SK-N-SH treated with all-trans-retinoic acid at 6 μM for 48 hours (cell line): ENCODE results near the gene HDAC1.
"Not testable (repeated sequence)": the region's sequence is repeated elsewhere in the genome, so short reads cannot be mapped to it uniquely, and the experiment has no call there.

Experiments used
- ATAC-seq: fragments of 200-7000 bp; cut with Tn5 transposase; 3 replicates; pipeline ENCODE4 v1.9.1; 2020; ENCODE audit warnings: mild to moderate bottlenecking, moderate library complexity
- ARNTL ChIP-seq: fragments of 450-650 bp; formaldehyde crosslinking; IDR thresholded peaks from 2 replicates; pipeline ENCODE4 v1.5.0; 2020; ENCODE audit warnings: low read depth, mild to moderate bottlenecking, moderate library complexity, borderline replicate concordance
- BACH2 ChIP-seq: fragments of 250-450 bp; sonication (Bioruptor Pico); IDR thresholded peaks from 2 replicates; pipeline ENCODE4 v1.9.0; 2021; ENCODE audit warnings: mild to moderate bottlenecking, borderline replicate concordance
- CSDC2 ChIP-seq: fragments of 250-450 bp; sonication (Bioruptor Pico); IDR thresholded peaks from 2 replicates; pipeline ENCODE4 v1.5.0; 2020; ENCODE audit warnings: mild to moderate bottlenecking, moderate library complexity
- GLIS3 ChIP-seq: fragments of 250-450 bp; sonication (Bioruptor Pico); IDR thresholded peaks from 2 replicates; pipeline ENCODE4 v1.5.0; 2020; ENCODE audit warnings: mild to moderate bottlenecking, moderate library complexity
- ISL1 ChIP-seq: fragments of 250-450 bp; sonication (Bioruptor Pico); IDR thresholded peaks from 2 replicates; pipeline ENCODE4 v2.1.2; 2022; ENCODE audit warnings: mild to moderate bottlenecking, moderate library complexity
- OSR1 ChIP-seq: fragments of 250-450 bp; sonication (Bioruptor Pico); IDR thresholded peaks from 2 replicates; pipeline ENCODE4 v1.8.0; 2022; ENCODE audit warnings: moderate library complexity, mild to moderate bottlenecking, inconsistent platforms
- PPARA ChIP-seq: fragments of 250-450 bp; sonication (Bioruptor Pico); IDR thresholded peaks from 2 replicates; pipeline ENCODE4 v1.5.0; 2020; ENCODE audit warnings: mild to moderate bottlenecking, borderline replicate concordance
- RARB ChIP-seq: fragments of 250-450 bp; sonication (Bioruptor Pico); IDR thresholded peaks from 2 replicates; pipeline ENCODE4 v1.8.0; 2021; ENCODE audit warnings: mild to moderate bottlenecking, moderate library complexity
- SNAI2 ChIP-seq: fragments of 250-450 bp; sonication (Bioruptor Pico); IDR thresholded peaks from 2 replicates; pipeline ENCODE4 v1.5.0; 2020; ENCODE audit warnings: mild to moderate bottlenecking, moderate library complexity
- TCF4 ChIP-seq: fragments of 250-450 bp; sonication (Bioruptor Pico); IDR thresholded peaks from 2 replicates; pipeline ENCODE4 v1.8.0; 2021; ENCODE audit warnings: mild to moderate bottlenecking, moderate library complexity, borderline replicate concordance
- TOX ChIP-seq: fragments of 250-450 bp; sonication (Bioruptor Pico); IDR thresholded peaks from 2 replicates; pipeline ENCODE4 v1.8.0; 2021; ENCODE audit warnings: mild to moderate bottlenecking, moderate library complexity, borderline replicate concordance
- ZC3H10 ChIP-seq: fragments of 250-450 bp; sonication (Bioruptor Pico); IDR thresholded peaks from 2 replicates; pipeline ENCODE4 v1.5.1; 2021; ENCODE audit warnings: mild to moderate bottlenecking, moderate library complexity
- ZFP3 ChIP-seq: fragments of 250-450 bp; sonication (Bioruptor Pico); IDR thresholded peaks from 2 replicates; pipeline ENCODE4 v1.5.0; 2020; ENCODE audit warnings: mild to moderate bottlenecking, moderate library complexity
- ZFP30 ChIP-seq: fragments of 450-650 bp; formaldehyde crosslinking; IDR thresholded peaks from 2 replicates; pipeline ENCODE4 v1.5.0; 2022; ENCODE audit warnings: mild to moderate bottlenecking, moderate library complexity
- ZNF565 ChIP-seq: fragments of 450-650 bp; formaldehyde crosslinking; conservative IDR thresholded peaks from 2 replicates; pipeline ENCODE4 v1.5.0; 2020; ENCODE audit warnings: low read depth, mild to moderate bottlenecking, moderate library complexity
- ZNF8 ChIP-seq: fragments of 450-650 bp; formaldehyde crosslinking; IDR thresholded peaks from 2 replicates; pipeline ENCODE4 v1.5.0; 2020; ENCODE audit warnings: mild to moderate bottlenecking, moderate library complexity
- TF ChIP-seq, protein P1 (sequence below): fragments of 250-450 bp; sonication (Bioruptor Pico); IDR thresholded peaks from 2 replicates; pipeline ENCODE4 v1.8.0; 2021; ENCODE audit warnings: low read depth, mild to moderate bottlenecking, moderate library complexity, borderline replicate concordance
- TF ChIP-seq, protein P2 (sequence below): fragments of 250-450 bp; sonication (Bioruptor Pico); IDR thresholded peaks from 2 replicates; pipeline ENCODE4 v1.5.0; 2020; ENCODE audit warnings: mild to moderate bottlenecking, moderate library complexity
- TF ChIP-seq, protein P3 (sequence below): fragments of 250-450 bp; sonication (Bioruptor Pico); IDR thresholded peaks from 2 replicates; pipeline ENCODE4 v1.5.1; 2021; ENCODE audit warnings: mild to moderate bottlenecking, moderate library complexity
- TF ChIP-seq, protein P4 (sequence below): fragments of 250-450 bp; sonication (Bioruptor Pico); IDR thresholded peaks from 2 replicates; pipeline ENCODE4 v1.5.1; 2020; ENCODE audit warnings: low read depth, mild to moderate bottlenecking, moderate library complexity
- TF ChIP-seq, protein P5 (sequence below): fragments of 250-450 bp; sonication (Bioruptor Pico); IDR thresholded peaks from 2 replicates; pipeline ENCODE4 v1.8.0; 2020; ENCODE audit warnings: mild to moderate bottlenecking, moderate library complexity, borderline replicate concordance

HDAC1 gene

DNA sequence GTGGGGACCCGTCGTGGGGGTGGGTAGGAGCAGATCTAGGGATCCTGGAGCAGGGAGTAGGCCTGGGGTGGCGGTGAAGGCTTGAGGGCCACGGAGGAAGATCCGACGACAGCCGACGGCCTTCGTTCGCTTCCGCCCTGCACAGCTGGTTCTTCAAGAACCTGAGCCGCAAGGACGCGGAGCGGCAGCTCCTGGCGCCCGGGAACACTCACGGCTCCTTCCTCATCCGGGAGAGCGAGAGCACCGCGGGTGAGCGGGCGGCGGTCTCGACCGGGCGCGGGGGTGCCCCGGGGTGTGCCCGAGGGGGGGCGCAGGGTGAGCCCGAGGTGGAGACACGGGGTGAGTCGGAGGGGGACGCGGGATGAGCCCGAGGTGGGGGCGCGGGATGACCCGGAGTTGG, 16.5 kb upstream of the HDAC1 start (continued):
- TF ChIP-seq, protein P1, sequence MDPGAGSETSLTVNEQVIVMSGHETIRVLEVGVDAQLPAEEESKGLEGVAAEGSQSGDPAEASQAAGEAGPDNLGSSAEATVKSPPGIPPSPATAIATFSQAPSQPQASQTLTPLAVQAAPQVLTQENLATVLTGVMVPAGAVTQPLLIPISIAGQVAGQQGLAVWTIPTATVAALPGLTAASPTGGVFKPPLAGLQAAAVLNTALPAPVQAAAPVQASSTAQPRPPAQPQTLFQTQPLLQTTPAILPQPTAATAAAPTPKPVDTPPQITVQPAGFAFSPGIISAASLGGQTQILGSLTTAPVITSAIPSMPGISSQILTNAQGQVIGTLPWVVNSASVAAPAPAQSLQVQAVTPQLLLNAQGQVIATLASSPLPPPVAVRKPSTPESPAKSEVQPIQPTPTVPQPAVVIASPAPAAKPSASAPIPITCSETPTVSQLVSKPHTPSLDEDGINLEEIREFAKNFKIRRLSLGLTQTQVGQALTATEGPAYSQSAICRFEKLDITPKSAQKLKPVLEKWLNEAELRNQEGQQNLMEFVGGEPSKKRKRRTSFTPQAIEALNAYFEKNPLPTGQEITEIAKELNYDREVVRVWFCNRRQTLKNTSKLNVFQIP (CRISPR knock-in tag): no peak
- no peak for TF ChIP-seq ZFP30 (CRISPR knock-in tag)
- TF ChIP-seq ZFP3 (CRISPR knock-in tag): no peak

DNA sequence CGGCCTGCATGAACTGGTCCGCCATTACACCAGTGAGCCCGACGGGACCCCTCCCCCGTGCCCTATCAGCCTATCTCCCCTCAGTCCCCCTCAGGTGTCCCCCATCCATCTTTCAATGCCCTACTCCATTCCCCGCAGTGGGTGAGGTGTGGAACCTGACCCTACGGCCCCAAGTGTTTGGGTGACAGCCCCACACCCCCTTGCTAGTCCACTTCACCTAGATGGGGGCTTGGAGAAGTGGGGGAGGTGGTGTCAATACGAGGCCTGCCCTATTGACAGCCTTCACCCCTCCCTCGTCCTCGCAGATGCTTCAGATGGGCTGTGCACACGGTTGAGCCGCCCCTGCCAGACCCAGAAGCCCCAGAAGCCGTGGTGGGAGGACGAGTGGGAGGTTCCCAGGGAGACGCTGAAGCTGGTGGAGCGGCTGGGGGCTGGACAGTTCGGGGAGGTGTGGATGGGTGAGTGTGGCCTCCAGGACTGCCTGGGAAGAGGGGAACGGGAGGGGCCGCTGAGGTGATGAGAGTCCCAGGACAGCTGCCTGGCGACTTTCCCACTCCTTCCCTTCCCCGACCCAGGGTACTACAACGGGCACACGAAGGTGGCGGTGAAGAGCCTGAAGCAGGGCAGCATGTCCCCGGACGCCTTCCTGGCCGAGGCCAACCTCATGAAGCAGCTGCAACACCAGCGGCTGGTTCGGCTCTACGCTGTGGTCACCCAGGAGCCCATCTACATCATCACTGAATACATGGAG, 15.7 kb upstream of the HDAC1 start:
- TF ChIP-seq ZFP3 (CRISPR knock-in tag): no peak
- no peak for TF ChIP-seq BACH2
- no peak for TF ChIP-seq ZC3H10 (CRISPR knock-in tag)
- TF ChIP-seq ZNF8 (CRISPR knock-in tag): no peak
- no peak for TF ChIP-seq ISL1
- TF ChIP-seq ARNTL (CRISPR knock-in tag): no peak
- TF ChIP-seq ZFP30 (CRISPR knock-in tag): no peak
- TF ChIP-seq, protein P2, sequence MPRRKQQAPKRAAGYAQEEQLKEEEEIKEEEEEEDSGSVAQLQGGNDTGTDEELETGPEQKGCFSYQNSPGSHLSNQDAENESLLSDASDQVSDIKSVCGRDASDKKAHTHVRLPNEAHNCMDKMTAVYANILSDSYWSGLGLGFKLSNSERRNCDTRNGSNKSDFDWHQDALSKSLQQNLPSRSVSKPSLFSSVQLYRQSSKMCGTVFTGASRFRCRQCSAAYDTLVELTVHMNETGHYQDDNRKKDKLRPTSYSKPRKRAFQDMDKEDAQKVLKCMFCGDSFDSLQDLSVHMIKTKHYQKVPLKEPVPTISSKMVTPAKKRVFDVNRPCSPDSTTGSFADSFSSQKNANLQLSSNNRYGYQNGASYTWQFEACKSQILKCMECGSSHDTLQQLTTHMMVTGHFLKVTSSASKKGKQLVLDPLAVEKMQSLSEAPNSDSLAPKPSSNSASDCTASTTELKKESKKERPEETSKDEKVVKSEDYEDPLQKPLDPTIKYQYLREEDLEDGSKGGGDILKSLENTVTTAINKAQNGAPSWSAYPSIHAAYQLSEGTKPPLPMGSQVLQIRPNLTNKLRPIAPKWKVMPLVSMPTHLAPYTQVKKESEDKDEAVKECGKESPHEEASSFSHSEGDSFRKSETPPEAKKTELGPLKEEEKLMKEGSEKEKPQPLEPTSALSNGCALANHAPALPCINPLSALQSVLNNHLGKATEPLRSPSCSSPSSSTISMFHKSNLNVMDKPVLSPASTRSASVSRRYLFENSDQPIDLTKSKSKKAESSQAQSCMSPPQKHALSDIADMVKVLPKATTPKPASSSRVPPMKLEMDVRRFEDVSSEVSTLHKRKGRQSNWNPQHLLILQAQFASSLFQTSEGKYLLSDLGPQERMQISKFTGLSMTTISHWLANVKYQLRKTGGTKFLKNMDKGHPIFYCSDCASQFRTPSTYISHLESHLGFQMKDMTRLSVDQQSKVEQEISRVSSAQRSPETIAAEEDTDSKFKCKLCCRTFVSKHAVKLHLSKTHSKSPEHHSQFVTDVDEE (CRISPR knock-in tag): no peak
- TF ChIP-seq SNAI2 (CRISPR knock-in tag): no peak
- TF ChIP-seq ZNF565 (CRISPR knock-in tag): no peak
- TF ChIP-seq TCF4 (CRISPR knock-in tag): no peak
- TF ChIP-seq PPARA (CRISPR knock-in tag): no peak
- no peak for TF ChIP-seq CSDC2 (CRISPR knock-in tag)
- no peak for TF ChIP-seq OSR1
- TF ChIP-seq GLIS3: no peak
- TF ChIP-seq, protein P3, sequence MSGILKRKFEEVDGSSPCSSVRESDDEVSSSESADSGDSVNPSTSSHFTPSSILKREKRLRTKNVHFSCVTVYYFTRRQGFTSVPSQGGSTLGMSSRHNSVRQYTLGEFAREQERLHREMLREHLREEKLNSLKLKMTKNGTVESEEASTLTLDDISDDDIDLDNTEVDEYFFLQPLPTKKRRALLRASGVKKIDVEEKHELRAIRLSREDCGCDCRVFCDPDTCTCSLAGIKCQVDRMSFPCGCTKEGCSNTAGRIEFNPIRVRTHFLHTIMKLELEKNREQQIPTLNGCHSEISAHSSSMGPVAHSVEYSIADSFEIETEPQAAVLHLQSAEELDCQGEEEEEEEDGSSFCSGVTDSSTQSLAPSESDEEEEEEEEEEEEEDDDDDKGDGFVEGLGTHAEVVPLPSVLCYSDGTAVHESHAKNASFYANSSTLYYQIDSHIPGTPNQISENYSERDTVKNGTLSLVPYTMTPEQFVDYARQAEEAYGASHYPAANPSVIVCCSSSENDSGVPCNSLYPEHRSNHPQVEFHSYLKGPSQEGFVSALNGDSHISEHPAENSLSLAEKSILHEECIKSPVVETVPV (CRISPR knock-in tag): no peak
- TF ChIP-seq, all 23 proteins: peak for 0
- ATAC-seq: no peak

DNA sequence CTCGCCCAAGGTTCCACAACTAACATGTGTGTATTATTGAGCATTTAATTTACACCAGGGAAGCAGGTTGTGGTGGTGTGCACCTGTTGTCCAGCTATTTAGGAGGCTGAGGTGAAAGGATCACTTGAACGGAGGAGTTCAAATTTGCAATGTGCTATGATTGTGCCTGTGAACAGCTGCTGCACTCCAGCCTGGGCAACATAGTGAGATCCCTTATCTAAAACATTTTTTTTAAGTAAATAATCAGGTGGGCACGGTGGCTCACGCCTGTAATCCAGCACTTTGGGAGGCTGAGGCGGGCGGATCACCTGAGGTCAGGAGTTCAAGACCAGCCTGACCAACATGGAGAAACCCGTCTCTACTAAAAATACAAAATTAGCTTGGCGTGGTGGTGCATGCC, 7.1 kb upstream of the HDAC1 start:
- not testable (repeated sequence) for ATAC-seq

DNA sequence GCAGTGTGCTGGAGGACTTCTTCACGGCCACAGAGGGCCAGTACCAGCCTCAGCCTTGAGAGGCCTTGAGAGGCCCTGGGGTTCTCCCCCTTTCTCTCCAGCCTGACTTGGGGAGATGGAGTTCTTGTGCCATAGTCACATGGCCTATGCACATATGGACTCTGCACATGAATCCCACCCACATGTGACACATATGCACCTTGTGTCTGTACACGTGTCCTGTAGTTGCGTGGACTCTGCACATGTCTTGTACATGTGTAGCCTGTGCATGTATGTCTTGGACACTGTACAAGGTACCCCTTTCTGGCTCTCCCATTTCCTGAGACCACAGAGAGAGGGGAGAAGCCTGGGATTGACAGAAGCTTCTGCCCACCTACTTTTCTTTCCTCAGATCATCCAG, 6.2 kb upstream of the HDAC1 start:
- ATAC-seq: no peak
- TF ChIP-seq, protein P4, sequence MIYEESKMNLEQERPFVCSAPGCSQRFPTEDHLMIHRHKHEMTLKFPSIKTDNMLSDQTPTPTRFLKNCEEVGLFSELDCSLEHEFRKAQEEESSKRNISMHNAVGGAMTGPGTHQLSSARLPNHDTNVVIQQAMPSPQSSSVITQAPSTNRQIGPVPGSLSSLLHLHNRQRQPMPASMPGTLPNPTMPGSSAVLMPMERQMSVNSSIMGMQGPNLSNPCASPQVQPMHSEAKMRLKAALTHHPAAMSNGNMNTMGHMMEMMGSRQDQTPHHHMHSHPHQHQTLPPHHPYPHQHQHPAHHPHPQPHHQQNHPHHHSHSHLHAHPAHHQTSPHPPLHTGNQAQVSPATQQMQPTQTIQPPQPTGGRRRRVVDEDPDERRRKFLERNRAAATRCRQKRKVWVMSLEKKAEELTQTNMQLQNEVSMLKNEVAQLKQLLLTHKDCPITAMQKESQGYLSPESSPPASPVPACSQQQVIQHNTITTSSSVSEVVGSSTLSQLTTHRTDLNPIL (CRISPR knock-in tag): no peak
- TF ChIP-seq TOX (CRISPR knock-in tag) (no peak), RARB (no peak), ZNF565 (CRISPR knock-in tag) (no peak), ISL1 (no peak), BACH2 (no peak), OSR1 (no peak), SNAI2 (CRISPR knock-in tag) (no peak), CSDC2 (CRISPR knock-in tag) (no peak), TCF4 (CRISPR knock-in tag) (no peak), ZFP30 (CRISPR knock-in tag) (no peak)
- TF ChIP-seq, protein P5, sequence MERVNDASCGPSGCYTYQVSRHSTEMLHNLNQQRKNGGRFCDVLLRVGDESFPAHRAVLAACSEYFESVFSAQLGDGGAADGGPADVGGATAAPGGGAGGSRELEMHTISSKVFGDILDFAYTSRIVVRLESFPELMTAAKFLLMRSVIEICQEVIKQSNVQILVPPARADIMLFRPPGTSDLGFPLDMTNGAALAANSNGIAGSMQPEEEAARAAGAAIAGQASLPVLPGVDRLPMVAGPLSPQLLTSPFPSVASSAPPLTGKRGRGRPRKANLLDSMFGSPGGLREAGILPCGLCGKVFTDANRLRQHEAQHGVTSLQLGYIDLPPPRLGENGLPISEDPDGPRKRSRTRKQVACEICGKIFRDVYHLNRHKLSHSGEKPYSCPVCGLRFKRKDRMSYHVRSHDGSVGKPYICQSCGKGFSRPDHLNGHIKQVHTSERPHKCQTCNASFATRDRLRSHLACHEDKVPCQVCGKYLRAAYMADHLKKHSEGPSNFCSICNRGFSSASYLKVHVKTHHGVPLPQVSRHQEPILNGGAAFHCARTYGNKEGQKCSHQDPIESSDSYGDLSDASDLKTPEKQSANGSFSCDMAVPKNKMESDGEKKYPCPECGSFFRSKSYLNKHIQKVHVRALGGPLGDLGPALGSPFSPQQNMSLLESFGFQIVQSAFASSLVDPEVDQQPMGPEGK (CRISPR knock-in tag): no peak
- TF ChIP-seq, protein P3 (CRISPR knock-in tag): no peak
- TF ChIP-seq, protein P1 (CRISPR knock-in tag): no peak
